Left ventricle myocardium inferior (tissue), 1 donor: Measurements from ENCODE around the gene IFNB1. TPM values are rescaled to one million over a fixed set of nuclear protein-coding genes. Genes with fewer than 3 reads are reported as not detected.

Source experiments
- DNase-seq: peaks from one replicate; pipeline ENCODE4 v3.0.0-alpha.2; 2020
- H3K27ac ChIP-seq: fragments of 200-600 bp; replicated peaks from 2 replicates; pipeline ENCODE4 v1.8.0; 2021
- H3K27me3 ChIP-seq: fragments of 200-600 bp; 2 replicates; pipeline ENCODE4 v1.8.0; 2021; ENCODE audit warnings: low read depth
- H3K36me3 ChIP-seq: fragments of 200-600 bp; 2 replicates; pipeline ENCODE4 v1.8.0; 2021
- H3K4me1 ChIP-seq: fragments of 200-600 bp; 2 replicates; pipeline ENCODE4 v1.8.0; 2021
- H3K4me3 ChIP-seq: fragments of 200-600 bp; 2 replicates; pipeline ENCODE4 v1.8.0; 2021; ENCODE audit warnings: mild to moderate bottlenecking, moderate library complexity
- H3K9me3 ChIP-seq: fragments of 200-600 bp; replicated peaks from 2 replicates; pipeline ENCODE4 v1.8.0; 2021
- intact Hi-C: fragments of 100-400 bp; cut with micrococcal nuclease; formaldehyde crosslinking; loops from one replicate; pipeline ENCODE4 v1.11.0; 2022
- long read RNA-seq: library from polyadenylated mRNA; unstranded; transcript quantifications from one replicate; pipeline ENCODE4 v2.0.0, GENCODE V29; 2021
- total RNA-seq: library from RNA; stranded (reverse); fragmentation: NEBNext Ultra II Directional; extraction: Animal tissue kit (Norgen Biotek cat#: 25700); gene quantifications from one replicate; pipeline ENCODE4 v1.2.1, GENCODE V29; 2021
- TF ChIP-seq, protein P1 (sequence below): fragments of 200-600 bp; IDR thresholded peaks from 2 replicates; pipeline ENCODE4 v1.8.0; 2021; ENCODE audit warnings: antibody characterized with exemption, mild to moderate bottlenecking, borderline replicate concordance
- donor health status: DM: no; HTN: yes; CAD: no; lungs with severe emphysema.

Gene IFNB1
- not detected for total RNA-seq
- long read RNA-seq = 0 reads

DNA sequence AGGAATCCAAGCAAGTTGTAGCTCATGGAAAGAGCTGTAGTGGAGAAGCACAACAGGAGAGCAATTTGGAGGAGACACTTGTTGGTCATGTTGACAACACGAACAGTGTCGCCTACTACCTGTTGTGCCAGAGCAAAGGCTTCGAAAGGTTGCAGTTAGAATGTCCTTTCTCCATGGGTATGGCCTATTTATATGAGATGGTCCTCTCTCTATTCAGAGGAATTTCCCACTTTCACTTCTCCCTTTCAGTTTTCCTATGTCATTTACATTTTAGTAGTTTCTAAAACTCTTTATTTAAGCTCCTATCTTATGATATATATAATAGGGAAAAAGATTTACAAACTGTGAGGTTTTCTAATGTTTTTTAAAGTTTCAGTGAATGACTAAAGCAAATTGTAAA is at the start of gene IFNB1:
TSS of gene IFNB1 (minus strand) at position 162 of the 400 bp plus-strand sequence. CDS start at position 89, 73 bp downstream.
- H3K27me3 ChIP-seq = no peaks in the 10 kb centered on the region
- no peaks in the 10 kb centered on the region for H3K9me3 ChIP-seq
- no peak within 1 kb of the TSS for H3K4me3 ChIP-seq
- no peak for DNase-seq
- H3K27ac ChIP-seq = no peak within 1 kb of the TSS
- TF ChIP-seq, protein P1, sequence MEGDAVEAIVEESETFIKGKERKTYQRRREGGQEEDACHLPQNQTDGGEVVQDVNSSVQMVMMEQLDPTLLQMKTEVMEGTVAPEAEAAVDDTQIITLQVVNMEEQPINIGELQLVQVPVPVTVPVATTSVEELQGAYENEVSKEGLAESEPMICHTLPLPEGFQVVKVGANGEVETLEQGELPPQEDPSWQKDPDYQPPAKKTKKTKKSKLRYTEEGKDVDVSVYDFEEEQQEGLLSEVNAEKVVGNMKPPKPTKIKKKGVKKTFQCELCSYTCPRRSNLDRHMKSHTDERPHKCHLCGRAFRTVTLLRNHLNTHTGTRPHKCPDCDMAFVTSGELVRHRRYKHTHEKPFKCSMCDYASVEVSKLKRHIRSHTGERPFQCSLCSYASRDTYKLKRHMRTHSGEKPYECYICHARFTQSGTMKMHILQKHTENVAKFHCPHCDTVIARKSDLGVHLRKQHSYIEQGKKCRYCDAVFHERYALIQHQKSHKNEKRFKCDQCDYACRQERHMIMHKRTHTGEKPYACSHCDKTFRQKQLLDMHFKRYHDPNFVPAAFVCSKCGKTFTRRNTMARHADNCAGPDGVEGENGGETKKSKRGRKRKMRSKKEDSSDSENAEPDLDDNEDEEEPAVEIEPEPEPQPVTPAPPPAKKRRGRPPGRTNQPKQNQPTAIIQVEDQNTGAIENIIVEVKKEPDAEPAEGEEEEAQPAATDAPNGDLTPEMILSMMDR = no peak
- peaks cover 20% of the 10 kb centered on the region for H3K4me1 ChIP-seq
- intact Hi-C loops = no loop called here
- H3K36me3 ChIP-seq = no peaks in the 10 kb centered on the region

GRCh38 chr9:21121595-21122251 is 44.0 kb upstream of the IFNB1 start:
- no peaks in the 10 kb centered on the region for H3K4me1 ChIP-seq
- intact Hi-C loops = no loop called here
- DNase-seq = no peak
- no peak overlapping the region for H3K4me3 ChIP-seq
- H3K27ac ChIP-seq = no peak overlapping the region
- TF ChIP-seq, protein P1 = no peak
- no peaks in the 10 kb centered on the region for H3K9me3 ChIP-seq
- H3K27me3 ChIP-seq = no peaks in the 10 kb centered on the region
- no peaks in the 10 kb centered on the region for H3K36me3 ChIP-seq

- intact Hi-C loops = no loop called here
- Histone ChIP-seq H3K36me3 (no peaks in the 10 kb centered on the region), H3K27ac (no peak overlapping the region), H3K27me3 (no peaks in the 10 kb centered on the region), H3K4me1 (no peaks in the 10 kb centered on the region), H3K4me3 (no peak overlapping the region), H3K9me3 (no peaks in the 10 kb centered on the region)
- DNase-seq = no peak
- TF ChIP-seq, protein P1 = no peak
Observed at GRCh38 chr9:21121079-21121478, 43.3 kb upstream of the IFNB1 start.

DNA sequence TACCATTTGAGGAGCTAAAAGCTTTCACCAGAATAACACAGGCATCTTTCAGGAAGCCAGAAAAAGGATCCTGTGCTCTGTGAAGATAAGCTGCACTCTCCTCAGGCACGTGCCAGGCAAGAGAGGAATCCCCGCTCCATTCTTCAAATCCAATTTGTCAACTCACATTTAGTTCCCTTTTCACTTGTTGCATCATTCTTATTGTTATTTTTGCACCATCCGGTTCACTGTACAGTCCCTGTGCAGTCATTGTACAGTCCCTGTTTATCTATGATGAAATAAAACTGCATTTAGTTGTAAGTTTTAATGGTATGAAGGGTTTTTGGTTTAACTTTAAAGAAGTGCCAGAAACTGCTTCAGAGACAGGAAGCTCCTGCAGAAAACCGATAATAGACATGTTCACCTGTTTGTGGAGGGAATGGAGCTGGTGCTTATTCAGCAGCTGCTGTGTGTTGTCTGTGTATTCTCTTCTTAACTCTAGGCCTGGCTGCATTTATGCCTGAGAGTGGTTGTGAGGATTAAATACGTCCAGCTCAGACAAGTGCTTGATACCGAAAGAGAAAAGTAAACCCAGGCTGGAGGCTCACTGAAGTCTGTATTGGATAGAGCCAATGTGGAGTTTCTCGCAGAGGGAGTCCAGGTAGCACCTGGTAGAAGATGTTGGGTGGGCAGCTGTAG is 41.5 kb upstream of the IFNB1 start:
- DNase-seq = no peak
- TF ChIP-seq, protein P1 = no peak
- H3K9me3 ChIP-seq = no peaks in the 10 kb centered on the region
- no peaks in the 10 kb centered on the region for H3K4me1 ChIP-seq
- no peak overlapping the region for H3K27ac ChIP-seq
- H3K27me3 ChIP-seq = no peaks in the 10 kb centered on the region
- H3K36me3 ChIP-seq = no peaks in the 10 kb centered on the region
- H3K4me3 ChIP-seq = no peak overlapping the region
- intact Hi-C loops = no loop called here

DNA sequence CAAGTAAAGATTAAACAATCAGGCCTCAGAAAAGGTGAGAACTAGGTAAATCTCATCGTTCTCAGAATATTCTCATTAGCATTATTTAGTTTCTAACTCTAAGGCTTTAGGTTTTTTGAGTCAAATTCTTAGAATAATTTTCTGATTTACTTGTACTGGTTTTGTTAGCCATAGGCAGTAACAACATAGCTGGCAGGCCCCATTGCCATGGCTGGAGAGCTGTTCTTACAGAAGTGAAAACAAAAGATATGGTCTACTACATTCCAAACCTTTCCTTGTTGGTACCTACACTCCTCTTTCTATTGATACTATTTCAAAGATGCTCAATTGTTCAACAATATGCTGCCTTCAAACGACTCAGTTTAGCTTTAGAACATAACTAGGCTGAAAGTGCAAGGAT is 36.6 kb upstream of the IFNB1 start:
- TF ChIP-seq, protein P1 = no peak
- Histone ChIP-seq H3K27me3 (no peaks in the 10 kb centered on the region), H3K27ac (no peak overlapping the region), H3K4me3 (no peak overlapping the region), H3K4me1 (no peaks in the 10 kb centered on the region), H3K9me3 (no peaks in the 10 kb centered on the region), H3K36me3 (no peaks in the 10 kb centered on the region)
- intact Hi-C loops = loop anchor here (5.0 kb wide), 1 partner anchor 1187 kb away; no protein-coding TSS in a partner anchor
- no peak for DNase-seq
